ENCODE data around the gene ALPP. TPM values are rescaled to one million over a fixed set of nuclear protein-coding genes. Genes with fewer than 3 reads are reported as not detected.
A peak's percentile ranks its signal among the peaks of the same experiment; 100 is the strongest.
"Not testable (repeated sequence)": the region's sequence is repeated elsewhere in the genome, so short reads cannot be mapped to it uniquely, and the experiment has no call there.

The ALPP gene
- not detected for total RNA-seq

GRCh38 chr2:232378735-232379151, at the start of gene ALPP:
Gene ALPP (plus strand): TSS chr2:232378751. CDS start chr2:232378803, 52 bp downstream.
- intact Hi-C loops (cut with DNase I); ATAC-seq: not testable (repeated sequence)
- peak; percentile 23 for DNase-seq (ENCODE audit: low spot score)

- no peak for ATAC-seq
- intact Hi-C loops (cut with DNase I): no loop called here
- DNase-seq (ENCODE audit: low spot score): peak; percentile 49
These were observed 48.9 kb upstream of the ALPP start for GRCh38 chr2:232329716-232330067.

DNA sequence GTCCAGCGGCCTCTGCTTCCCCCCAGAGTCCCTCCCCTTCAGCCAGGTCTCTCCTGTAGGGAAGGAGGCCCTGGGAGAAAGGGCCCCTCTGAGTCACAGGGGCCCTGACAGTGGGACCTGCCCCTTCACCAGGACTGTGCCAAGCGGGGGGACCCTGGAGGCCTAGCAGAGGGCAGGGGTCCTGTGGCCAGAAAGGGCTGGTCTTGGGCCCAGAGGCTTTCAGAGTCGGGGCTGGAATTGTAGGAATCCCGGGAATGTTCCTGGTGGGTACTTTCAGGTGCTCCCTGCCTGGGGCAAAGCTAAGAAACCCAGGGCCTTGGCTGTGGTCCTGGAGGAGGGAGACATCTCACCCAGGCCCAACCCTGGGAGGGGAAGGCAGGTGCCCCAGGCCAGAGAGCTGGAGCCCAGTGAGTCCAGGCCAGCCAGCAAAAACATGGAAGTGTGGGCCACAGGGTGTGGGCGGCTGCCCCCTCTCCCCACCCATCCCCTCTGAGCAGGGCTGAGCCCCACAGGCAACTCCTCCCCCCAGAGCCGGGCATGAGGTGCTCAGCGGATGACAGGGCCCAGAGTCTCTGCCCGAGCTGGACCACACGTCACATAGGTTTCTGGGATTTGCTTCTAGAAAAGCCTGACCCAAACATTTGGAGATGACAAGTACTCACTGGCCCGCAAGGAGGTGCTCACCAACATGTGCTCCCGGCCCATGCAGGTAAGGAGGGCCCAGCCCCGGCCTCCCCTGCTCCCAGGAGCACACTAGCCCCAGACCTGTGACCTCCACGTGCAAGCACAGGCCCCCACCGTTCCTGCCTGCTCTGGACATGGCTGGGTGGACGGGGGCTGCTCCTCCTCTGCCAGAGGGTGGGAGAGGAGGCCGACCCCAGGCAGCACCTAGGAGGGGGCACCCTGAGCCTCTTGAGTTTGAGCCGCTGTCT, 48.2 kb upstream of the ALPP start:
- ATAC-seq (no peak), DNase-seq (ENCODE audit: low spot score) (no peak)
- intact Hi-C loops (cut with DNase I): no loop called here

DNA sequence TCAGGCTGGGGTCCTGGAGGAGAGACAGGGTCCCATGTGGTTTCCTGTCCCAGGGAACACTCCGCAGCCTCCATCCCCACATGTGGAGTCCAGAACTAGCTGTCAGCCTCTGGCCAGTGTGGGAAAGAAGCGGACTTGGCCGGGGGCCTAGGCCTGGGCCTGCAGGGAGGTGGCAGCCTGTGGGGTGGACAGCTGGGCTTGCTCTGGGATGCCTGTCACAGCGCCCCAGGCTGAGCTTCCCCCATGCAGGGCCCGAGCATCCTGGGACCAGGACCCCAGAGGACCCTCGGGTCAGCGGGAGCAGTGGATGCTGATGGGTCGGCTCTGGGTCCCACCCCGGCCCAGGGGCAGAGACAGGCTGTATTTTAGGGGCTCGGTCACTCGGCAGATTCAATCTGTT, 47.5 kb upstream of the ALPP start:
- peak; percentile 43 for DNase-seq (ENCODE audit: low spot score)

DNA sequence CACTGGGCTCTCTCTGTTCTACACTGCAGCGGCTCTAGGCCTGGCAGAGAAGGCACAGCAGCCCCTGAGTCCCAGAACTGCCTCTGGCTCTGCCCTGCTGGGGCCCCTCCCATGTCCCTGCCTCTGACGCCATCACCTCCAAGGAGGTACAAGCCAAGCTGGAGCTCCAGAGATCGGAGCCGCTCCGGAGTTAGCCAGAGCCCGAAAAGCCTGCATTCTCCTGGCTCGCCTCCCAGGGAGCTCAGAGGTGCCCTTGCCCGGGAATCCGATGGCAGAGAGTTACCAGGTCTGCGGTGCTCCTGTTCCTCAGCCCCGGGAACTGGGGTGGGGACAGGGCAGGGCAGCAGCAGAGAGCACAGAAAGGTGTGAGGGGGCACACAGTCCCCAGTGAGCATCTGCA, 46.9 kb upstream of the ALPP start:
- intact Hi-C loops (cut with DNase I); ATAC-seq: not testable (repeated sequence)
- DNase-seq (ENCODE audit: low spot score): peak; percentile 19

More for the DNA sequence above, 47.5 kb upstream of the ALPP start:
- intact Hi-C loops (cut with DNase I); ATAC-seq: not testable (repeated sequence)

DNA sequence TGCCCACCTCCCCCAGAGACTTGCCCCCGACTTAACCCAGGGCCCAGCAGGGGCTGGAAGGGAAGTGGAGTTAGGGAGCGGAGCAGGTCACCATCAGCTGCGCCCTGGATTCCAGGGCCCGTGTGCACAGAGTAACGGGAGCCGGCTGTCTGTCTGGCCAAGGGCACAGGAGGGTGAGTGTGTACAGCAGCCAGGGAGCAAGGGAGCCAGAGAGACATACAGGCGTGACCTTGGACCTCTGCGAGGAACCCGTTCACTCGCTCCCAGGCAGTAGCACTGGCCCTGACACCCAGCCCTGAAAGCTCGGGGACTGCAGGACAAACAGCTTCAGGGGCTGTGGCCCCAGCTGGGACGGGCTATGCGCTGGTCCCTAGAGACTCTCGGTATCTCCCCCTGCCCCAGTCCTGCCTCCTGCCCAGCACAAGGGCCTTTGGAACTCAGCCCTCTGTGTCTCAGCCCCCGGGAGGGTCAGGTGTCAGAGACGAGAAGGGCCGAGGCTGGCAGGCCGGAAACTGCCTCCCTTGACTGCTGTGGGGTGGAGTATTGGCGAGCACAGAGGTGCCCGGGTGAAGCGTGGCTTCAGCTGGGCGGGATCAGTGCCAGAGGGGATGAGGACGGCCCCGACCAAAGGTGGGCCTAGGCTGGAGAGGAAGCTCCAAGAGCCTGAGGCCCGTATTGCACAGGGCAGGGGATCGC, 46.2 kb upstream of the ALPP start:
- peak; percentile 30 for DNase-seq (ENCODE audit: low spot score)
- intact Hi-C loops (cut with DNase I); ATAC-seq: not testable (repeated sequence)

- intact Hi-C loops (cut with DNase I): no loop called here
- ATAC-seq (no peak), DNase-seq (ENCODE audit: low spot score) (peak; percentile 47)
These were observed 45.7 kb upstream of the ALPP start for GRCh38 chr2:232332940-232333259.

DNA sequence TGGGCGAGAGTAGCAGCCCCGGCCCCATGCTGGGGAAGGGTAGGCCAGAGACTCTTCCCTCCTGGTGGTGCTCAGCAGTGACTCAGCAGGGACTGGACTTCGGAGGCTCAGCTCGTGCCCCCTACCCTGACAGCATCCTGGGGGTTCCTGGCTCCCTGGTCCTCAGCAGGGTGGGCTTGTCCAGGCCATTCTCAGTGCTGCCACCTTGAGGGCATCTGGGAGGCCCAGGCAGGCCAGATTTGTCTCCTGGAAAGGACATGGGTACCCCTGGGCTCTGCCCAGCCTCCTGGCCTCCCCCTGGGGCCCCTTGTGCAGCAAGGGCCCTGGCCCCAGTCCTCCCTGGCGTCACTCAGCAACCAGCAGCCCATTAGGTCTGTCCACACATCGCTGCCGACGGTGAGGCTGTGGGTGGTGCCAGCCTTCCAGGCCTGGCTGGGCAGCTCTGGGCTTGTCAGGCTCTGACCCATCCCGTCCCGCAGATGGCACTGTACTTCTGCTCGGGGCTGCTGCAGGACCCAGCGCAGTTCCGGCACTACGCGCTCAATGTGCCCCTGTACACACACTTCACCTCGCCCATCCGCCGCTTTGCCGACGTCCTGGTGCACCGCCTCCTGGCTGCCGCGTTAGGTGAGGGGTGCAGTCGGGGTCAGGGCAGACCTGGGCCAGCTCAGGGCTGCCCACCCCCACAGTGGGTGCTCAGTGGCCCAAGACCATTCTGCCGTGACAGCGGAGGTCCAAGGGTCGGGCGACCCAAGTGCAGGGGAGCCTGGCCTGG, 45.0 kb upstream of the ALPP start:
- peak; percentile 56 for DNase-seq (ENCODE audit: low spot score)
- no peak for ATAC-seq
- intact Hi-C loops (cut with DNase I): no loop called here

DNA sequence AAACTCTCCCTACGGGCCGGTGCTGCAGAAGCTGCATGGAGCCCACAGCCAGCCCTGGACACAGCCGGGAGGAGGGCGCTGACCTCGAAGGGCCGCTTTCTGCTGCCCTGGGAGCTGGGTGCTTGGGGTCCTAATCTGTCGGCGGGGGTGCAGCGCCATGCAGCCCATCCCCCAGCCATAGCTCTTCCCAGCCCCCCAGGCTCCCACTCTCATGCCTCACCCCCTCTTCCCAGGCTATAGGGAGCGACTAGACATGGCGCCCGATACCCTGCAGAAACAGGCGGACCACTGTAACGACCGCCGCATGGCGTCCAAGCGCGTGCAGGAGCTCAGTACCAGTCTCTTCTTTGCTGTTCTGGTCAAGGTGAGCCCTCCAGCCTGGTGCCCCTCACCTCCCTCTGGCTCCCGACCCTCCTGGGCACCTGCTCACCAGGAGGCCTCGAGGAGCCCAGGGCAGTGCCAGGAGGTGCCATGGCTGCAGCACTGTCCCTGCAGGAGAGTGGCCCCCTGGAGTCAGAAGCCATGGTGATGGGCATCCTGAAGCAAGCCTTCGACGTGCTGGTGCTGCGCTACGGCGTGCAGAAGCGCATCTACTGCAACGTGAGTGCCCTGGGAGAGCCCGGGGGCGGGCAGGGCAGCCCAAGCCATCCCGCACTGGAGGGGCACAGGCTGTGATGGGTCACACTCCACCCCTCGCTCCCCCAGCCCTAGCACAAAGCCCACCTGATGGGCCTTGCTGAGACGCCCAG, 44.2 kb upstream of the ALPP start:
- DNase-seq (ENCODE audit: low spot score): peak; percentile 42
- intact Hi-C loops (cut with DNase I); ATAC-seq: not testable (repeated sequence)

GRCh38 chr2:232334885-232335205, 43.7 kb upstream of the ALPP start:
- peak; percentile 5 for DNase-seq (ENCODE audit: low spot score)
- ATAC-seq; intact Hi-C loops (cut with DNase I): not testable (repeated sequence)

- peak; percentile 39 for DNase-seq (ENCODE audit: low spot score)
- ATAC-seq: not testable (repeated sequence)
These were observed 43.2 kb upstream of the ALPP start for GRCh38 chr2:232335206-232335858.

GRCh38 chr2:232335859-232336215, 42.7 kb upstream of the ALPP start:
- no peak for ATAC-seq
- peak; percentile 49 for DNase-seq (ENCODE audit: low spot score)
- intact Hi-C loops (cut with DNase I): no loop called here

More at GRCh38 chr2:232335206-232335858, 43.2 kb upstream of the ALPP start:
- intact Hi-C loops (cut with DNase I): not testable (repeated sequence)

GRCh38 chr2:232336241-232336736, 42.3 kb upstream of the ALPP start:
- intact Hi-C loops (cut with DNase I): no loop called here
- ATAC-seq (no peak), DNase-seq (ENCODE audit: low spot score) (peak; percentile 42)

DNA sequence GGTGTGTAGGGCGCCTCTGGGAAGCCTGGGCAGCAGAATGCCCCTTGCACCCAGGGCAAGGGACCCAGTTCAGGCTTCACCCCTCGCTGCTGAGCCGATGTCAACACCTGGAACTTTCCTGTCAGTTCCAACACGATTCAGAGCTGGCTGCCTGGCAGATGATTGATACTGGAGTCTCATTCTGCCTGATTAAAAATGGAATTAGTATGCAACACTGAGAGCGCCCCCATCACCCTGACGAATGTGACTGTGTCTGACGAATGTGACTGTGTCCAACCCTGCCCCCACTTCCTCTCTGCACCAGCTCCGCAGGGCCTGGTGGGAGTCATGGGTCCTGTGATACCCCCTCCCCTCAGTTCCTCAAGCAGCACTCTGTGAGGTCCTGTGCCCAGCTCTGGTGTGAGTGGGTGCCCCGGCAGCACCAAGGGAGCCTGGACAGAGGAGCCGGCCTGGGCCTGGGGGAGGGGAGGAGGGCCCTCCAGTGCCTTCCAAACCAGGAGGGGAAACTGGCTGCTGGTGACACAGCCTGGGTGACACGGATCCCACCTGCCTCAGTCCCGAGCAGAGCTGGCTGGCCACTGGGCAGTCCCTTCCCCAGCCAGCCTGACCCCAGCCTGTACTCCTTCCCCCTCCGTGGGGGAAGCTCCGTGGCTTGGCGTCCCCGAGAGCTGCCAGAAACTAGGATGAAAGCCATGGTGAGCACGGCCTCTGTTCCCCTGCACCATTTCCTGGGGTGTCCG, 41.4 kb upstream of the ALPP start:
- DNase-seq (ENCODE audit: low spot score) (peak; percentile 34), ATAC-seq (no peak)
- intact Hi-C loops (cut with DNase I): no loop called here

DNA sequence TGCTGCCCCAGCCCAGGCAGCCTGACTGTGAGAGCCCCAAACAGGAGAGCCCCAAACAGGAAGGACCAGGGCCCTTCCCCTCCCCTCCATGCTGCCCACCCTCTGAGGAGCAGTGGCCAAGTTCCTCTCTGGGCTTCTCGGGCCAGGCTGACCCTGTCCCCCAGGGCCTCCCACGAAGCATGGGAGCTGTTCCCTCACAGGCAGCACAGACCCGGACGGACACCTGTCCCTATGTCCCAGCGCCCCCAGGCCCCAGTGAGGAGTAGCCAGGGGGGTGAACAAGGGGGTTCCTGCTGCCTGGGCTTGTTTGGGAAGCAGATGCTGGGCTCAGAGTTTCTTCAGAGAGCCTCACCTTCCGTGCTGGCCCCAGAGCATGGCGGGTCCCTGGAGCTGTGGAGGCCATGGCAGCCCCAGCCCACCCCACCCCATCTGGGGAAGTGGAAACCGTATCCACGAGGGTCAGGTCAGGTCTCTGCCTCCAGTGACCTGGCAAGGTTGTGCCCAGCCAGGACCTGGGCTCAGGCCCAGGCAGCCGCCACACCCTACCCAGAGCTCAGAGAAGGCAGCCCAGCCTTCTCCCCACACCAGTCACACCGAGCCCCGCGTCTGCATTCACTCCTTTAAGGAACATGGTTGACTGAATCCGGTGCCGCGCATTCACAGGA, 40.3 kb upstream of the ALPP start:
- intact Hi-C loops (cut with DNase I); ATAC-seq: not testable (repeated sequence)
- DNase-seq (ENCODE audit: low spot score): peak; percentile 42

GRCh38 chr2:232338759-232339106, 39.8 kb upstream of the ALPP start:
- DNase-seq (ENCODE audit: low spot score): peak; percentile 47
- ATAC-seq: no peak

More at GRCh38 chr2:232338759-232339106, 39.8 kb upstream of the ALPP start:
- intact Hi-C loops (cut with DNase I): no loop called here
